ENCODE results near the gene CEBPG. TPM values are rescaled to one million over a fixed set of nuclear protein-coding genes. Genes with fewer than 3 reads are reported as not detected.

Gene CEBPG
- total and polyA plus RNA-seq, 12 donors: 10.4 to 22.2 (median 14.3) TPM

- ATAC-seq: no peak
These were observed 30.2 kb upstream of the CEBPG start for GRCh38 chr19:33343301-33343700.

GRCh38 chr19:33343859-33344572, 29.5 kb upstream of the CEBPG start:
- Histone ChIP-seq H3K27ac (no peak overlapping the region), H3K27me3 (peaks cover 0 to 56% (median 18%) of the 10 kb centered on the region in 7 donors), H3K4me1 (peaks cover 0 to 11% (median 2%) of the 10 kb centered on the region in 9 donors), H3K36me3 (no peaks in the 10 kb centered on the region), H3K9me3 (no peaks in the 10 kb centered on the region), H3K4me3 (peak overlapping the region in 1 of 10 donors; percentile 3)
- peak in 6 of 8 donors; percentile 46 to 79 (median 67) for ATAC-seq
- intact Hi-C loops (cut with DNase I): no loop called here
- no peak for TF ChIP-seq CTCF (IDR thresholded peaks at IDR 0.05)
- DNase-seq: peak in 1 of 2 donors; percentile 32
- 22 to 24% methylated on average over 12 of the region's 12 CpGs for WGBS, 2 donors

More at GRCh38 chr19:33343301-33343700, 30.2 kb upstream of the CEBPG start:
- no peak overlapping the region for H3K27ac ChIP-seq
- H3K9me3 ChIP-seq: no peaks in the 10 kb centered on the region
- H3K27me3 ChIP-seq: peaks cover 0 to 54% (median 18%) of the 10 kb centered on the region in 7 donors
- intact Hi-C loops (cut with DNase I): no loop called here
- DNase-seq: no peak
- H3K4me3 ChIP-seq: no peak overlapping the region
- WGBS, 2 donors: 84 to 89% methylated on average over 2 of the region's 2 CpGs
- H3K36me3 ChIP-seq: no peaks in the 10 kb centered on the region
- peaks cover 0 to 11% (median 0%) of the 10 kb centered on the region in 9 donors for H3K4me1 ChIP-seq
- TF ChIP-seq CTCF (IDR thresholded peaks at IDR 0.05): no peak

- TF ChIP-seq CTCF (IDR thresholded peaks at IDR 0.05): no peak
- DNase-seq (no peak), ATAC-seq (no peak)
- Histone ChIP-seq H3K27me3 (peaks cover 0 to 56% (median 18%) of the 10 kb centered on the region in 7 donors), H3K4me3 (no peak overlapping the region), H3K4me1 (peaks cover 0 to 11% (median 3%) of the 10 kb centered on the region in 9 donors), H3K9me3 (no peaks in the 10 kb centered on the region), H3K27ac (no peak overlapping the region), H3K36me3 (no peaks in the 10 kb centered on the region)
- WGBS, 2 donors: 40 to 58% methylated on average over 4 of the region's 4 CpGs
- intact Hi-C loops (cut with DNase I): no loop called here
These were observed 29.0 kb upstream of the CEBPG start for GRCh38 chr19:33344573-33344925.

GRCh38 chr19:33345163-33345562, 28.3 kb upstream of the CEBPG start:
- Histone ChIP-seq H3K4me1 (peaks cover 0 to 11% (median 3%) of the 10 kb centered on the region in 9 donors), H3K36me3 (no peaks in the 10 kb centered on the region), H3K9me3 (no peaks in the 10 kb centered on the region), H3K27ac (no peak overlapping the region), H3K27me3 (peaks cover 0 to 63% (median 23%) of the 10 kb centered on the region in 7 donors), H3K4me3 (no peak overlapping the region)
- no peak for DNase-seq
- intact Hi-C loops (cut with DNase I): no loop called here
- no peak for ATAC-seq
- TF ChIP-seq CTCF (IDR thresholded peaks at IDR 0.05): no peak
- WGBS, 2 donors: 92 to 94% methylated on average over 6 of the region's 6 CpGs
